PFSK-1 (cell line): ENCODE results near the gene IRF5.

Source experiments
- FOXP2 ChIP-seq: optimal IDR thresholded peaks from 2 replicates; pipeline ENCODE3; 2011; ENCODE audit warnings: borderline replicate concordance, control low read depth, inconsistent platforms; ENCODE audit not compliant: insufficient read depth; ENCODE audit errors: extremely low read length, extremely low read depth
- POLR2AphosphoS5 ChIP-seq: IDR thresholded peaks from 2 replicates; pipeline ENCODE4 v1.6.1; 2012; ENCODE audit warnings: low read depth, mild to moderate bottlenecking, control low read depth, low read length, moderate library complexity
- REST ChIP-seq, 2 experiments: IDR thresholded peaks; 2 replicates each; pipeline versions ENCODE4 v1.6.1 to v1.8.0; 2011 to 2012; ENCODE audit warnings: low read depth in 2 of 2, low read length in 2 of 2, control low read depth in 1 of 2, inconsistent platforms in 1 of 2, mild to moderate bottlenecking in 1 of 2, moderate library complexity in 1 of 2; ENCODE audit not compliant: insufficient read depth in 1 of 2
- SIN3A ChIP-seq: IDR thresholded peaks from 2 replicates; pipeline ENCODE4 v1.6.1; 2012; ENCODE audit warnings: mild to moderate bottlenecking, low read length, moderate library complexity, borderline replicate concordance; ENCODE audit not compliant: insufficient read depth
- TAF1 ChIP-seq: IDR thresholded peaks from 2 replicates; pipeline ENCODE4 v1.6.1; 2012; ENCODE audit warnings: low read length, control low read depth, borderline replicate concordance; ENCODE audit not compliant: insufficient read depth

The IRF5 gene

GRCh38 chr7:128919241-128919640, 18.5 kb upstream of the IRF5 start:
- no peak for TF ChIP-seq FOXP2
- TF ChIP-seq REST (IDR thresholded peaks at IDR 0.05; ENCODE audit: insufficient read depth in 1 of 2, low read depth in 2 of 2, low read length in 2 of 2), result no peak

GRCh38 chr7:128919881-128920799, 17.6 kb upstream of the IRF5 start:
- no peak for TF ChIP-seq SIN3A
- TF ChIP-seq TAF1, result no peak
- TF ChIP-seq POLR2AphosphoS5, result no peak
- TF ChIP-seq FOXP2, result no peak
- no peak for TF ChIP-seq REST (IDR thresholded peaks at IDR 0.05; ENCODE audit: insufficient read depth in 1 of 2, low read depth in 2 of 2, low read length in 2 of 2)

GRCh38 chr7:128920913-128921582, 16.7 kb upstream of the IRF5 start:
- no peak for TF ChIP-seq POLR2AphosphoS5
- TF ChIP-seq REST (IDR thresholded peaks at IDR 0.05; ENCODE audit: insufficient read depth in 1 of 2, low read depth in 2 of 2, low read length in 2 of 2), result no peak
- TF ChIP-seq FOXP2, result no peak
- no peak for TF ChIP-seq SIN3A
- no peak for TF ChIP-seq TAF1

- TF ChIP-seq SIN3A (no peak), TAF1 (no peak), POLR2AphosphoS5 (no peak), REST (IDR thresholded peaks at IDR 0.05; ENCODE audit: insufficient read depth in 1 of 2, low read depth in 2 of 2, low read length in 2 of 2) (no peak), FOXP2 (no peak)
Measured at GRCh38 chr7:128921866-128922440, 15.8 kb upstream of the IRF5 start.
